LoVo (cell line): ENCODE results near the gene HOXC5.

Experiments used
- DNase-seq: peaks from one replicate; pipeline ENCODE4 v3.0.0-alpha.2; 2016; ENCODE audit warnings: low spot score

The HOXC5 gene

DNA sequence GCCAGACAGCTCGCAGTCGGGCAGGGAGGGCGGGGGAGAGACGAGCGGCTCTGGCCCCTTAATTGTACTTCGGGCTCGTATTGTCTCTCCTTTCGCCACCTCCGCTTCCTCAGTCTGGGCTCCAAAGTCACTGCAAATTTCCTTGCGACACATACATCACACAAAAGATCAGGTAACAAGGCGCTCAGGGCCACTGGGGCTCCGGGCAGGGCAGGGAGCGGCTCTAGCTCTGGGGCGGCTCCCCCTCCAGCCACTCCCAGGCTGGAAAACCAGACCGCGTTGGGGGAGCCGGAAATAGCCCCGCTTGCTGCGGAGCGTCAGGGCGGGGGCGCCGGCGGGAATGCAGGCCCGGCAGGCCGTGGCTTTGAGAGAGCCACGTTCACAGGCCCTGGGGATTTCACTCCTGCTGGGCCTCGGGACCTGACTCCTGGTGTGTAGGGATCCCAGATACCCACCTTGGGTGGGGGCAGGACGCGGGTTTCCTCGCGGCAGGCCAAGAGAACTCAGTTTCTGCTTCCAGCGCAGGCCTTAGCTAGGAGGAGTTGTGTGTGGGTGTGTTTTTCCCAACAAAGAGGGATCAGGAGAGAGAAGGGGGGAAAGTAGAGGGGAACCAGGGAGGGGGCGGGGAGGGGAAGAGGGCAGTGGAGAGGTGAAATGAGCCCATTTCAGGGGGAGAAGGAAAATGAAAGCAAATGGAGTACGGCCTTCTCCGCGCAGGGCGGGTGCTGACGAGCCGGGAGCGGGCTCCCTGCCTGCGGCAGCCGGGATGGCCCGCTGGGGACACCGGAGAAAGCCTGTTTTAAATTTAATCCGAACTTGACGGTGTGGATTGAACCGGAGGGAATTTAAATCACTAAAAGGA, 37.2 kb upstream of the HOXC5 start:
- peak; percentile 96 for DNase-seq

DNA sequence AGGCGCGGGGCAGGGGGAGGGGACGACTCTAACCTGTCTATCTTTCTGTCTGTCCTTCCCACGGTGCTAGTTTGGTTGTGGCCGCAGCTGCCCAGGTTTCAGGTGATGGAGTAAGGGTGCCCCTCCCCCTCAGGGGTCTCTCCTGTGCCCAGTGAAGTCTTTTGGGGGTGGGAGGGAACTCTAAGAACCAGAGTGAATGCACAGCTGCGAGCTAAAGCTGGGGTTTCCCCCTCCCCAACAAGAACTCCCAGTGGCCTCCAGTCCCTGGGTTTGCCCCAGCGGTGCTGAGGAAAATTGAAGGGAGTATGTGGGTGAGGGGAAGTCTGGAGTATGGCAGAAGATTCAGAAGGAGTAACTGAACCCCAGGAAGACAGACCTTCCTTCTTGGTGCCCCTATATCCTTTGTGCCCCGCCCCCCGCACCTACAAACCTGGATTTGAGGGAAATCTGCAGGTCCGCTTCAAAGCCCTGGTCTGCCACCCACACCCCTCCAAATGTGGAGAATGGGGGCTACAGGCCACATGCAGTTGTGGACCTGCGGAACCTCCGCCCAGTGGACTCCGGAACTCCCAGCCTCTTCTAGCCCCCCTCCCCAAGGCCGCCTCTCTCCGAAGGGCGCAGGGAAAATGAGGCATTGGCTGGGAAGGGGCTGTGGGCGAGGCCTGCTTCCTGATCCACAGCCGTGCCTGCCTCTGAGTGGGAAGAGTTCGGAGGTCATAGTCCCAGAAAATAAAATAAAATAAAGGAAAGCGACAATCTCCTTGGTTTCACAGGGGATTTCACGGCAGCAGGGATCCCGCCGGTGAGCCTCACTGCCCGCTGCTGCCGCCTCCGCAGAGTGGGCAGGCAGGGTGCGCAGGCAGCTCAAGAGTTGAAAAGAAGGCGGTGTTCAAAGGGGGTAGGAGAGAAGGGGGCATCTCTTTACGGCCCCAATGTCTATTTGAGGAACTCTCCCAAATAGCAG, 36.3 kb upstream of the HOXC5 start:
- no peak for DNase-seq

DNA sequence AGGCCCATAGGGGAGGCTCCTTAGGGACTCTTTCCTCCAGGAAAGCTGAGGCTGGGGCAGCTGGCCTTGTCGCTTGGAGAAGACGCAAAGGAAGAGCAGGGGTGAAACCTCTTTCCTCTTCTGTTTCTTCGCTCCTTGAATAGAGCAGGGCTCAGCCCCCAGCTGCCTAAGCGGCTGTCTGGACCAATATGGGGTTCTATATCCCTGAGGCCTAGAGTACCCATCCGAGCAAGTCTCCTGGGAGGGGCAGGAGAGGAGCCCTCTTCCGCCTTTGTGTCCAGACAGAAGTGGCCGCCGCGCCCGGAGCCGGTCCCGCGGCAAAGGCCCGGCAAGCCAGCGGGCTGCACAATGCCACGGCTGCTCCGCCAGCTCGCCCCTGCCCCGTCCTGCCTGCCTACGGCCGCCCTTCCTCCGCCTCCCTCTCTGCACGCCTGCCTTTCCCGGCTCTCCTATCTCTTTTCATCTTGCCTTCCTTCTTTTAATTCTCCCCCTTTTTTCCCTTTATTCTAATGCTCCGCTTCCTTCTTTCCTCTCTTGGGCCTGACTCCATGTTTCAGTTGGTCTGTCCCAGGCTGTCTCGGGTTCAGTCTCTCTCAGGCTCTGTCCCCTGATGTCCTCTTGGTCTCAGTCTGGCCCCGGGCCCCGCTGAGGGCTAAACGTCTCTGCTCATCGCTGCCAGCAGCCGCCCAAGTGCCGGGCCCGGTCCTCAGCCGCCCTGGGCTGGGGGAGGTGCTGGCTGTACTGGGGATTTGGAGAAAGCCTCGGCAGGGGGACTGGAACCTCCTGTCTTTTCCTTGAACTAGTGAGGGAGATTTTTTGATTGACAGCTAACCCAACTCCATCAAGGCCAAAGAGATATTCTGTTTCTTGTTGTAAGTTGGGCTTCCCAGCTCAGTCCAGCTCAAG, 35.4 kb upstream of the HOXC5 start:
- no peak for DNase-seq

DNA sequence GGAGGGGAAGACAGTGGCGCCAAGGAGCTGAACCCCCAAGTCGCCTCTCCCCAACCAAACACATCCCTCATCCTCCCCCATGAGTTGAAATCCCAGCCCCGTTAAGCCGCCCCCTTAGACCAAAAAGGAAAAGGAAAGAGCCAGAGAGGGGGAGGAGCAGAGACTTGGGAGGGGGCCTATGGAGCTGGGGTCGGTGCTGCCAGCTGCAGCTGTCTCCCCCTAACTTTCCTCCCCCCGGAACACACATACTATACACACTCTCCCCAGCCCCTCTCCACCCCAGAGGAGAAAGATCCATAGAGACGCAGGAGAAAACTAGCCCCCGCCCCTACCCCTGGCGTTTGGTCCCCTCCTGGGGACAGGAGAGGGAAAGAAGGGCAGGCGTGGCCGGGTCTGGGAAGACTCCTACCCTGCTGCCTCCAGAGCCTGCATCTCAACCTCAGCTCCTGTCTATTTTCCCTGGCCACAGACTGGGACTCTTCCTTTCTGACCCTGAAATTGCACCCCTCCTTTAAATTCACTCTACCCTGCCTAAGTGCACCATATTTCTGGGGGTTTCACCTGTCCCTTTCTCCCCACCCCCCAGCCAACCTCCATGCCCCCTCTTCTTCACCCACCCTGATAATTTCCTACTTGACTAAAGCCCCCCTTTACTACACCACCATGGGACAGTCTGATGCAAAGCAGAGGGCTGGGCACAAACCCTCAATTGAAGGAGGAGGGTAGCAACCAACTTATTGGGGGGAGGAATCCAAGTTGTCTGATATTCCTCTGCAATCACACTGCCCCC, 34.5 kb upstream of the HOXC5 start:
- DNase-seq, result no peak

DNA sequence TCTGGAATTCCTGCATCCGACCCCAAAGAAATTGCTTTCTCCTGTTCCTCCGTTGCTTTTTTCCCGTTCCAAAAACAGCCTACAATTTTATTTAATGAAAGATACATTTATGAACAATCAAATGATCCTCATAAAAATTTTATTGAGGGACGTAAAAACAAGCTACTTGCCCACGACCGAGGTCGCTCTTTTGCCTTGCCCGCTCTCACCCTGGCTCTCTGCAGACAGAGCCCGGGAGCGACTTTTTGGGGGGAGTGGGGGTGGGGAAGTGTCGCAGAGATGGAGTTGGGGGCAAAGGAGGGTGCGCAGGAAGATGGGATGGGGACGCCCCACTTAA, 34.0 kb upstream of the HOXC5 start:
- DNase-seq, result no peak

DNA sequence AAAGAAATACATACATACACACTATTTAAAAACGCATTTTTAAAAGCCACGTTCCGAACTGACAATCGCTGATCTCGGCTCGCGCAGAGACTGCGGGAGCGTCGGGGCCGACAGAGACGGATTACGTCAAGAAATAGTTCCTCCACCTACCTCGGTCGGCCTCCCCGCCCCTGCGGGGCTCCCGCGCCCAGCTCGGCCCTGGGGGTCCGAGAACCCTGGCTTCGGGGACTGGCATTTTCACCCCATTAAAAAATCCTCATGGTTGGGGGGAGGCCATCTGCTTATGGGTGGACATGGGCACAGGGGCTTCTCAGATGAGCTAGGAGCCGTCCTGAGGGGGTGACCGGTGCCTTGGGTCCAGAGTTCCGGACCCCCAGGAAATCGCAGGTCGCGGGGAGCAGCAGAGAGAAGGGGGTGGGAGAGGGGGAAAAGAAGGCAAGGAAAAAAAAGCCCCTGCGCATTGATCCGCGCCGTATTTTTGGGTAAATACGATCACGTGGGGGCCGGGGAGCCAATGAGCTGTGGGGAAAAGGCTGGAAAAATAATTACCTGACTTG, 33.2 kb upstream of the HOXC5 start:
- no peak for DNase-seq

DNA sequence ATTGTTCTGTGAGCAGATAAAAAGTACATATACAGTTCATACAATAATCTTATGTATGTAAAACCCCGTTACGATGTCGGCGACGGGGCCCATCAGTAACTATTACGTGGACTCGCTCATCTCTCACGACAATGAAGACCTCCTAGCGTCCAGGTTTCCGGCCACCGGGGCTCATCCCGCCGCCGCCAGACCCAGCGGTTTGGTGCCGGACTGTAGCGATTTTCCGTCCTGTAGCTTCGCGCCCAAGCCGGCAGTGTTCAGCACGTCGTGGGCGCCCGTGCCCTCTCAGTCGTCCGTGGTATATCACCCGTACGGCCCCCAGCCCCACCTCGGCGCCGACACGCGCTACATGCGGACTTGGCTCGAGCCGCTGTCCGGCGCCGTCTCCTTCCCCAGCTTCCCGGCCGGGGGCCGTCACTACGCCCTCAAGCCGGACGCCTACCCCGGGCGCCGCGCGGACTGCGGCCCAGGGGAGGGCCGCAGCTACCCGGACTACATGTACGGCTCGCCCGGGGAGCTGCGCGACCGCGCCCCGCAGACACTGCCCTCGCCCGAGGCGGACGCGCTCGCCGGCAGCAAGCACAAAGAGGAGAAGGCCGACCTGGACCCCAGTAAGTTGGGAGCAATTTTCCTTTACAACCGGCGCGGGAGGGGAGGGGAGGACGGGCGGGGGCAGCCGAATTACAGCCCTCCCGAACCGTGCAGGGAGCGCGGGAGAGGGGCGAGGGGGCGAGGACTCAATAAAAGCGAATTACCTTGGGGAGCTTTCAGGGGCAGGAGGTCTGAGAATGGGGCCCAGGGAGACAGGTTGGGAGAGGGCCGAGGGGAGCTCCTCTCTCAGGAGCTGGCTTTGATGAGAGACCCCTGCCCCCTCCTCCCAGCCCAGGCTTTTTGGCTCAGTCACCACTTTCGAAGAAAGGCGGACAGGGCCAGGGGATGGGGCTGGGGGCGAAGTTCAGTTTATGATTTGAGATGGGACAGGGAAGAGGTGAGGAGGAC, 32.4 kb upstream of the HOXC5 start, which contains the start of gene HOXC9:
TSS of gene HOXC9 (plus strand) at position 46 of the 999 bp plus-strand sequence. CDS start at position 74, 28 bp downstream.
- DNase-seq, result no peak

DNA sequence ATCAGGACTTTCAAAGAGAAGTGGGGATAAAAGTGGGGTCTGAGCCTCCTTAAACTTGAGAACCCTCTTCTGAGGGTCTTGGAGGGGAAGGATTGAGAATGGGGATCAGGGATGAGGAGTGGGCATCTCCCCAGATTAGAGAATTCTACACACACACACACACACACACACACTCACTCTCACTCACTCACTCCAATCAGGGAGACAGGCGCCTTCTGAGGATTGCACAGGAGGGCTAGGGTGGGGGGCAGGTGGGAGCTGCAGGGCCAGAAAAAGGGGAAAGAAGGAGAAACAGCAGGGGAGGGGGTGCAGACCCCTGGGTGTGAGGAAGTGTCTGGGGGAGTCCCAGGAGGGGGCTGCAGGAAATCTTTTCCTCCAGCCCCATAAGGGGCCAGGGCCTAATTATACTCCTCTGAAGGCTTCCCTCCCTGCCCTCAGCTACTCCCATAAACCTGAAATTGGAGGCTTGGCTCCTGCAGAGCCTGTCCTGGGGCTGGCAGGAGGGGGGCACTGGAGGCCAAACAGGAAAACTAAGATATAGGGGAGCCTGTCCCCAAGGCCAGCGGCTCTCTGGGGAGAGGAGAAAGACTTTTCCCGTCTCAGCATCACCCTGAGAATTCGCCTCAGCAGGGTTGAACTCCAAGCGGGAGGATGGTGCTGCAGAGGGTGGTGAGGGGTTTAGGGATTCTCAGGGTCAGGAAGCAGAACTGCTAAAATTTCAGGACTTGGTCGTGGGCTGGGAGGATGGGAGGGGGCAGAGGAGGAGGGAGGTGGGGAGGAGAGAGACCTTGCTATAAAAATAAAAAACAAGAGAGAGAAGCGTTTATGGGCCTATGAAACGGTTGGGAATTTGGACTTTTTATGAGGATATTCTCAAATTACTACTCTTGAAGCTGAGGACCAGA, 31.3 kb upstream of the HOXC5 start:
- DNase-seq, result no peak

DNA sequence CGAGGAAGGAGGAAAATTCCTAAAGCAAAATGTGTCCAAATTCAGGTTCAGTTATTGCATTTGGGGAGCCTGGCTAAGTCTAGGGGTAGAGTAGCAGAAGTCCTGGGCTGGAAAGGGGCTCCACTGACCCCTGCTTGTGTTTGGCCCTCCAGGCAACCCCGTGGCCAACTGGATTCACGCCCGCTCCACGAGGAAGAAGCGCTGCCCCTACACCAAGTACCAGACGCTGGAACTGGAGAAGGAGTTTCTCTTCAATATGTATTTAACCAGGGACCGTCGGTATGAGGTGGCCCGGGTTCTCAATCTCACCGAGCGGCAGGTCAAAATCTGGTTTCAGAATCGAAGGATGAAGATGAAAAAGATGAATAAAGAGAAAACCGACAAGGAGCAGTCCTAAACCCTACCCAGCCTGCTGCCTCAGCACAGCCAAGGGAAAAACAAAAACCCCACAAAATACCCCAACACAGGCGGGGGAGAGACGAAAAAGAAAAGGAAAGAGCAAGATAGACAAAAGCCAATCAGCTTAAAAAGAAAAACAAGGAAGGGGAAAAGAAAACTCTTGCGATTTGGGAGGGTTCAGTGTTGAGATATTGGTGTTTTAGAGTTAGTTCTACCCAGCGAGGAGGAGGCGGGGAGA, 30.5 kb upstream of the HOXC5 start:
- DNase-seq, result no peak

DNA sequence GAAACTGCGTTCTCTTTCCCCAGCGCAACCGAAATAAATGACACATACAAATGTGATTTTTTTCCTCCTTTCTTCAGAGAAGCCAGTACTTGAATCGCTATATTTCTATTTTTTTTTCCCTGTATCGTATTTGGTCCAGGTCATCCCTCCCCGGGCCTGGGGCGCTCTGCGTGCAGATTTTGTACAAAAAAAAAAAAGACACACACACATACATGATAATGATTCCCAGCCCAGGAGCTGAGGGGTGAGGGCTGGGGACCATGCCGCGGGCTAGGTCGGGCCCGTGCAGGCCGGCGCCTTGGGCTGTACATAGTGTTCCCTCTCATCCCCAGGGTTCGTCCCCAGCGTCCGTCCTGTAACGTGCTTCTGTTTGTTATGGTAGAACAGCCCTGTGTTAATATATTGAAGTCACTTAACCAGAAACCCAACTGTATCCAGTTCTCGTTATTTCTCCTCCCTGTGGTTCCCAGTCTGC, 29.9 kb upstream of the HOXC5 start:
- DNase-seq, result no peak

DNA sequence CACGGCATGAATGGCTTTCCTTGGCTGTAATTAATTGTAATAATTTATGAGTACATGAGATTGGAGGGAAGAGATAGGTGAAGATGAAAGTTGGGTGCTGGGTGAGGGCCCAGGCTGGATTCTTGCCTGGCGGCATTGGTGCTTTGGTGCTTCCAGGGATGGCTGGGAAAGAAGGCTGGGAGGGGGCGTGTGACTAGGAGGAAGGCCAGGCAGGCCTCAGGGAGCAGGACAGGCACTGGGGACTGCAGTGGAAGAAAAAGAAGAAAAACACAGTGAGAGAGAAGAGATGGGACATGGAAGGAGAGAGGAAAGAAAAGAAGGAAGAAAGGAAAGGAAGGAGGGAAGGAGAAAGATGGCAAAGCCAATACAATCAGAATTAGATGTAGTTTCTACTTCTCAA, 29.2 kb upstream of the HOXC5 start:
- no peak for DNase-seq

DNA sequence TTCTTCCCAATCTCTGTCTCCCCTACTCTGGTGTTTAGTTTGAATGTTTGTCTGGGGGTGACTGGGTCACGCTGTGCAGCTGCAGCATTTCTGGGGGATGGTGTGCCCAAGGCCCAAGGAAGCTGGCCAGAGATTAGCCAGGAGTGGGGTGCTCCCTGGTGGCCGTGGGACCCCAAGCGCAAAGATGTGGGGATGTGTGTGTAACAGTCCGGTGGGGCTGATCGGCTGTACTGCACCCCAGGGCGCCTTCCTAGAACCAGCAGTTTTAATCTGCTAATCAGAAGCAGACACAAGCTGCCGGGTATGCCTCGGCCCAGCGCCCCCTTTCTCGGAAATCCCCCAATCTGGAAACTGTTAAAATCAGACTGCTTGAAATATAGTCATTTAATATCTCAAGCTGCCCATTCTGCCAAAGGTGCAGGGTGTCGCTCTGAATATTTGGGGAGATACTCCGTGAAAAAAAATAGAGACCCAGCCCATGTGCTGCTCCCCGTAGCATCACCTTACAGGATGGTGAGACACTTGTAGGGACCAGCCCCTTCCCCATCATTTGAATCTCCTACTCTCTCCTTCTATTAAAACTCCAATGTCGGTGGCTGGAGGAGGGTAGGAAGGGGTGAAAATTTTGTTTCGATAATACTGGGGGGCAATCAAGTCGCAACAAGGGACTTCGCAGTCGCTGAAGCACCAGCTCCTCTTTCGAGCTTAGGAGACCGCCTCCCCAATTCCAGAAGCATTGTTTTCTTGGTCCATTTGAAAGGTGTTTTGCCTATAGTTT, 28.6 kb upstream of the HOXC5 start:
- DNase-seq, result no peak

DNA sequence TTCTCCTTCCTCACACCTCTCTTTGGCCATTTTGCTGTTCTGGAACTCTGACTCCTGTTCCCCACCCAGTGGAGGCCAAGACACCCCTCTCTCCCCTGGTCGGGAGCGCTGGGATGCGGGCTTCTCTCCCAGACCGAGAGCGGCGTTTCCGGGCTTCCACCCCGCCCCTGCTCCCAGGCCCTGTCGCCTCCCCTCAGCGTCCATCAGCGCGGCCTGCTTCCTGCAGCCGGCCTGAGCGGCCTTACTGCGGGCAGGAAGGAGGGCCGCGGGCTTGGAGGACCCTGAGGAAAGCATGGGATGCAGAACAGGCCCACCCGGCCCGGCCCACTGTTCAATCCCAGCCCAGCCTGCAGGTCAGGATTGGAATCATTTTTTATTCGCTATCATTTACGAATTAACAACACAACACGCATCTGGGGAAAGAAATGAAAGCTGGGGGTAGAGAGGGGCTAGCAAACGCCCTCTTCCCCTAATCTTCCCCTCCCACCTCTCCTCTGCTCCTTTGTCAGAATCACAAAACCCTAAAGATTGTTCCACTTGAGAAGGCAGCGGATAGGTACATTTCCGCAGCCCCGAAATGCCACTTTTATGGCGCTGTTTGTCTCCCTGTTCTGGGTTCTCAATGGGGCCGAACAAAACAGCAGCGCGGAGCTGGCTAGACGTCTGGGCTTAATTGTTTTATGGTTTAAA, 27.9 kb upstream of the HOXC5 start:
- no peak for DNase-seq

DNA sequence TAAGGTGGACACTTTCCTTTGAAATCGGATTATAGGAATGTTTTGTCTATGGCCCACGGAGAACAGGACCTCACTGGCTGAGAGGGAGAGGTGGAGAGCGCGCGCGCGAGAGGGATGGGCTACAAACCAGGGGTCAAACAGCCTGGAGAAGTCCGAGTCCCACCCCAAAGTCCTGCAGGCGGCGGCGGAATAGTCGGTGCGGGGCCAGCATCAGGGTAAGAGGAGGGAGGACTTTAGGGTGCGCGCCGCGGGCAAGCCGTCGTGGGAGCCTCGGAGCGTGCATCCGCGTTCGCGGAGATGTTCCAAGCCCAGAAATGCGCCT, 27.4 kb upstream of the HOXC5 start:
- no peak for DNase-seq

DNA sequence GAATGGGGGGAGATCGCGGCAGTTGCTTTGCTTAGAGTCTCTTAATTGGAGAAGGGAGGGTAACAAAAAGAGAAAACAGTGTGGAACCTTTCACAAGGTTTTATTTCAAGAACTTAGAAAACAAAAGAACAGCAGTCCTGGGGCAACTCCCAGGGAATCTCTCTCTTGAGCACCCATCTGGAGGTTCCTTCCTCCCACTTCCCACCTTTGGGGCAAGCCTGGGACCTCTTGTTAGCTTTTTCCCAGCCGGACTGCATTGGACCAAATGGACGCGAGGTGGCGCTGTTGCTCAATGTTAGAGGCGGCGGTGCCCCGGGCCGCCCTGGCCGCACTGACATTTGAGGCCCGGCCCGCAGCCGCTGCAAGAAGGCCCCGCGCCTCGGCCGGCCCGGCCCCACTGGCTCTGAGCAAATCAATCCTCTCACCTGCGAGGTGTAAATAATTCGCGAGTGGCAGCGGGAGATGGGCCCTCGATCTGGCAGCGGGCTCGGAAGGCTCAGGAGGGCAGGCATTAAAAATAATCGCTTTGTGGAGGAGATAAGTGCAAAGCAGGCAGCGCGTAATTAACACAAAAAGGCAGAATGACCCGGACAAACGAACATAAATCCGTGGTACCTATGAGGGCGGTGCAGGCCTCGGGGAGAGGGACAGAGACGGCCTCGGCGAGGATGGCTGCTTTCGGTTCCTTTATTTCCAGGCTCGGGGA, 26.8 kb upstream of the HOXC5 start:
- peak; percentile 87 for DNase-seq
